OCI-LY3 (cell line): ENCODE measurements around the gene GGCT.
"Not testable (repeated sequence)": the region's sequence is repeated elsewhere in the genome, so short reads cannot be mapped to it uniquely, and the experiment has no call there.

Experiments used
- H2AFZ ChIP-seq: fragments of 200-600, 300-600 bp; shearing (Covaris generic); 2 replicates; pipeline ENCODE4 v1.6.0; 2014; ENCODE audit warnings: antibody characterized with exemption, low read depth, low read length
- H3K27ac ChIP-seq: fragments of 200-600, 300-600 bp; sonication (generic); 2 replicates; pipeline ENCODE4 v1.5.1; 2014; ENCODE audit warnings: mild to moderate bottlenecking, low read length, moderate library complexity, mixed read lengths
- H3K27me3 ChIP-seq: fragments of 200-600, 300-600 bp; sonication (generic); 2 replicates; pipeline ENCODE4 v1.6.1; 2014; ENCODE audit warnings: low read depth, low read length, mixed read lengths
- H3K36me3 ChIP-seq: fragments of 200-600, 300-600 bp; sonication (generic); replicated peaks from 2 replicates; pipeline ENCODE3; 2014; ENCODE audit warnings: low read depth, low read length, mixed read lengths
- H3K4me1 ChIP-seq: fragments of 300-600, 200-600 bp; sonication (generic); 2 replicates; pipeline ENCODE4 v1.6.1; 2014; ENCODE audit warnings: low read length, mixed read lengths
- H3K4me2 ChIP-seq: fragments of 200-600, 300-600 bp; sonication (generic); 2 replicates; pipeline ENCODE4 v1.6.1; 2014; ENCODE audit warnings: low read length, mixed read lengths
- H3K4me3 ChIP-seq: fragments of 300-600, 200-600 bp; sonication (generic); 2 replicates; pipeline ENCODE4 v1.5.1; 2014; ENCODE audit warnings: antibody characterized with exemption, mild to moderate bottlenecking, low read length, moderate library complexity
- H3K79me2 ChIP-seq: fragments of 300-600, 200-600 bp; shearing (Covaris generic); 2 replicates; pipeline ENCODE4 v1.6.1; 2014; ENCODE audit warnings: mild to moderate bottlenecking, low read length, mixed read lengths
- H3K9ac ChIP-seq: fragments of 300-600, 200-600 bp; shearing (Covaris generic); 2 replicates; pipeline ENCODE4 v1.6.0; 2014; ENCODE audit warnings: mild to moderate bottlenecking, low read length, moderate library complexity
- H3K9me3 ChIP-seq: fragments of 200-600, 300-600 bp; shearing (Covaris generic); 2 replicates; pipeline ENCODE4 v1.6.1; 2014; ENCODE audit warnings: low read length, mixed read lengths; ENCODE audit not compliant: insufficient read depth
- H4K20me1 ChIP-seq: fragments of 200-600, 300-600 bp; sonication (generic); 2 replicates; pipeline ENCODE4 v1.6.1; 2016; ENCODE audit warnings: low read length, mixed read lengths; ENCODE audit not compliant: insufficient read depth
- EZH2phosphoT487 ChIP-seq: fragments of 200-600 bp; shearing (Covaris generic); IDR thresholded peaks from 2 replicates; pipeline ENCODE4 v1.6.1; 2018; ENCODE audit warnings: antibody characterized with exemption, mixed run types, low read depth
- TF ChIP-seq, protein P1 (sequence below): fragments of 200-600, 300-600 bp; sonication (generic); IDR thresholded peaks from 2 replicates; pipeline ENCODE4 v1.5.1; 2014; ENCODE audit warnings: antibody characterized with exemption, low read length, low read depth

Gene GGCT

DNA sequence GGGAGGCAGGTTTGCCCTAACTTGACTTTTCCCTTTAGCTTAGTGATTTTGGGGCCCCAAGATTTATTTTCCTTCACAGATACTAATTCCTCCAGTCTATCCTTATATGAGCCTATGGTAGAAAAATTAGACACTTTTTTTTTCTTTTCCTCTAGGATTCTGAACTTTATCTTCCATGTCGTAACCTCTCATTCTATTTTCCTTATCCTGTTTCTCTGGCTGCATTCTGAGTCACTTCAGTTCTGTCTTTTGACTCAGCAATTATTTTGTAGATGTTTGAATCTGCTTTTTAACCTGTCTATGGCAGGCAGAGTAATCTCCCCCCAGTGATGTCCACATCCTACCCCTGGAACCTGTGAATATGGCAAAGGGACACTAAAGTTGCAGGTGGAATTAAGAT is 19.0 kb downstream of the GGCT start:
- no peaks in the 10 kb centered on the region for H3K36me3 ChIP-seq
- TF ChIP-seq, protein P1, sequence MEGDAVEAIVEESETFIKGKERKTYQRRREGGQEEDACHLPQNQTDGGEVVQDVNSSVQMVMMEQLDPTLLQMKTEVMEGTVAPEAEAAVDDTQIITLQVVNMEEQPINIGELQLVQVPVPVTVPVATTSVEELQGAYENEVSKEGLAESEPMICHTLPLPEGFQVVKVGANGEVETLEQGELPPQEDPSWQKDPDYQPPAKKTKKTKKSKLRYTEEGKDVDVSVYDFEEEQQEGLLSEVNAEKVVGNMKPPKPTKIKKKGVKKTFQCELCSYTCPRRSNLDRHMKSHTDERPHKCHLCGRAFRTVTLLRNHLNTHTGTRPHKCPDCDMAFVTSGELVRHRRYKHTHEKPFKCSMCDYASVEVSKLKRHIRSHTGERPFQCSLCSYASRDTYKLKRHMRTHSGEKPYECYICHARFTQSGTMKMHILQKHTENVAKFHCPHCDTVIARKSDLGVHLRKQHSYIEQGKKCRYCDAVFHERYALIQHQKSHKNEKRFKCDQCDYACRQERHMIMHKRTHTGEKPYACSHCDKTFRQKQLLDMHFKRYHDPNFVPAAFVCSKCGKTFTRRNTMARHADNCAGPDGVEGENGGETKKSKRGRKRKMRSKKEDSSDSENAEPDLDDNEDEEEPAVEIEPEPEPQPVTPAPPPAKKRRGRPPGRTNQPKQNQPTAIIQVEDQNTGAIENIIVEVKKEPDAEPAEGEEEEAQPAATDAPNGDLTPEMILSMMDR, result no peak
- TF ChIP-seq EZH2phosphoT487, result no peak
- no peak overlapping the region for H3K9ac ChIP-seq
- H3K4me3 ChIP-seq, result no peak overlapping the region
- H3K4me1 ChIP-seq, result no peaks in the 10 kb centered on the region
- H3K79me2 ChIP-seq, result no peaks in the 10 kb centered on the region
- no peak overlapping the region for H3K4me2 ChIP-seq
- H3K9me3 ChIP-seq, result no peaks in the 10 kb centered on the region
- no peak overlapping the region for H3K27ac ChIP-seq
- H4K20me1 ChIP-seq, result no peaks in the 10 kb centered on the region
- no peak overlapping the region for H2AFZ ChIP-seq
- H3K27me3 ChIP-seq, result no peaks in the 10 kb centered on the region

DNA sequence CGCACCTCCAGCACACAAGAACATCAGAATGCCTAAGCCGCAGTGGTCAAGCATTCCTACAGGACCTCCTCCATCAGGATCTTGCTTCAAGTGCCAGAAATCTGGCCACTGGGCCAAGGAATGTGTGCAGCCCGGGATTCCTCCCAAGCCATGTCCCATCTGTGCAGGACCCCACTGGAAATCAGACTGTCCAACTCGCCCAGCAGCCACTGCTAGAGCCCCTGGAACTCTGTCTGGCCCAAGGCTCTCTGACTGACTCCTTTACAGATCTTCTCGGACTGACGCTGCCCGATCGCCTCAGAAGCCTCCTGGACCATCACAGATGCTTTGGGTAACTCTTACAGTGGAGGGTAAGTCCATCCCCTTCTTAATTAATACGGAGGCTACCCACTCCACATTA is 23.2 kb downstream of the GGCT start:
- not testable (repeated sequence) for H3K27ac ChIP-seq, H3K79me2 ChIP-seq, H3K9ac ChIP-seq, H3K4me3 ChIP-seq, H3K27me3 ChIP-seq, H4K20me1 ChIP-seq, H2AFZ ChIP-seq, H3K4me2 ChIP-seq, H3K9me3 ChIP-seq, H3K36me3 ChIP-seq
- H3K4me1 ChIP-seq, result peaks cover 12% of the 10 kb centered on the region; the same call in 1 of the 2 replicates

DNA sequence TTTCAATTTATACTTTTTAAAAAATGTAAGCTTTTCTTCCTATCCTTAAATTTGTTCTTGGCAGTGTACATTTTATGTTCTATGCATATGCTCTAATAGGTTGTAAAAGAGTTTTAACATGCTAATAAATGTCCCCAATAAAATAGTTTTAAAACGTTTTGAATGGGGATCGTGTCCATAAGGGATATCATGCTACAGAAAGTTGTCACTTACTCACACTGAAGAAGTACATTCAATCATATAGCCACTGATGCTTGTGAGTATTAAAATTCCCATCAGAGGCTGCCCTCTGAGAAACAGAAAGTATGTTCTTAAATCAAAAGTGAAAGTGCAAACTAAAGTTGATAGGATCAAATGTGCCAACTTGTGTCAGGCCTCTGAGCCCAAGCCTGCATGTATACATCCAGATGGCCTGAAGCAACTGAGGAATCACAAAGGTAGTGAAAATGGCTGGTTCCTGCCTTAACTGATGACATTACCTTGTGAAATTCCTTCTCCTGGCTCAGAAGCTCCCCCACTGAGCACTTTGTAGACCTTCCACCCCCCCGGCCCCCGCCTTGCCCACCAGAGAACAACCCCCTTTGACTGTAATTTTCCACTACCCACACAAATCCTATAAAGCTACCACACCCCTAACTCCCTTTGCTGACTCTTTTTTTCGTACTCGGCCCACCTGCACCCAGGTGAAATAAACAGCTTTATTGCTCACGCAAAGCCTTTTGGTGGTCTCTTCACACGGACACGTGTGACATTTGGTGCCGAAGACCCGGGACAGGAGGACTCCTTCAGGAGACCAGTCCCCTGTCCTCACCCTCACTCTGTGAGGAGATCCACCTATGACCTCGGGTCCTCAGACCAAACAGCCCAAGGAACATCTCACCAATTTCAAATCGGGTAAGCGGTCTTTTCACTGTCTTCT is 25.2 kb downstream of the GGCT start:
- Histone ChIP-seq H3K4me1 (peaks cover 12% of the 10 kb centered on the region; the same call in 1 of the 2 replicates), H3K27ac (no peak overlapping the region), H3K9ac (peak overlapping the region; percentile 73), H3K9me3 (no peaks in the 10 kb centered on the region), H3K4me2 (peak overlapping the region; percentile 99), H3K27me3 (no peaks in the 10 kb centered on the region), H4K20me1 (no peaks in the 10 kb centered on the region), H3K36me3 (no peaks in the 10 kb centered on the region), H2AFZ (peak overlapping the region; percentile 93; the same call in 1 of the 2 replicates), H3K4me3 (peak overlapping the region; percentile 95), H3K79me2 (no peaks in the 10 kb centered on the region)
- TF ChIP-seq, protein P1, result no peak
- no peak for TF ChIP-seq EZH2phosphoT487

DNA sequence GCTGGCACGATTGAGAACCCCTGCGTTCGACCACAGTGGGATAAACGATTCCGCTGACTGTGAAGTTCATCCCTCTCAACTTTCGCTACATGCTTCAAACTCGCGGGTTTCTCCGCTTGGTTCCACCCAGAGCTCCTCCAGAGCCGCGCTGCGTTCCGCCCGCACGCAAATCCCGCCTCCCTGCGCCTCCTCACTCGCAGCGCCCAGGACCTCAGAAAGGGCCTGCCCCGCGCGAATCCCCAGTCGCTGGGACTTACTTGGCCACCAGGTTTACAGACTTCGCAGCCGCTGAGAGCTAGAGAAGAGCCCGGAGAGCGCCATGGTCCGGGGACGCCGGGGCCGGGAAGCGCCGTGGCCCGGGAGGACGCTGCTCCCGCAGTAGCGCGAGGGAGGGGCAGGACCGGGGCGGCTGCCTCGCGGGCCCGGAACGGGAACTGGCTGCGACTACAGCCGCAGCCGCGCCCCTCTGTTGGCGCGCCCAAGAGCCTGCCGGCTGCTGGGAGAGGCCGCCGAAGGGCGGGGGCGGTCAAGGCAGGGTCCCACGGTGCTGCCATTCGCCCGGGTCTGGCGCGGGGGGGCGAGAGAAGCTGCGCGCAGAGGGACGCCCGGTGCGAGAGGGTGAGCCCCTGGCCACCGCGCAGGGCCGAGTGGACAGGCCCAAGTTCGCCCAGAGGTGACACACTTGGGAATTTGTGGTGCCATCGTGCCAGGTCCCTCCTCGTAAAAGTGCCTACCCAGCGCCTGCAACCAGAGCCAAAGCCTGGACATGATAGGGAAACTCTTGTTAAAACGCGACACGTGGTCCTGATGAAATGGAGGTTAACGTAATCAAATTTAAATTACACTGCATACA is 26.1 kb downstream of the GGCT start, which contains the start of gene NOD1:
TSS of gene NOD1 (minus strand) at position 436 of the 853 bp plus-strand sequence. CDS start 21,863 bp downstream, outside the sequence.
- H3K27me3 ChIP-seq, result no peaks in the 10 kb centered on the region
- H3K36me3 ChIP-seq, result no peaks in the 10 kb centered on the region
- peak within 1 kb of the TSS; percentile 95 for H3K4me3 ChIP-seq
- H4K20me1 ChIP-seq, result no peaks in the 10 kb centered on the region
- H3K79me2 ChIP-seq, result no peaks in the 10 kb centered on the region
- peak within 1 kb of the TSS; percentile 99 for H3K4me2 ChIP-seq
- peak within 1 kb of the TSS; percentile 73 for H3K9ac ChIP-seq
- no peak for TF ChIP-seq EZH2phosphoT487
- TF ChIP-seq, protein P1, result no peak
- no peaks in the 10 kb centered on the region for H3K9me3 ChIP-seq
- H3K27ac ChIP-seq, result no peak within 1 kb of the TSS
- peaks cover 12% of the 10 kb centered on the region; the same call in 1 of the 2 replicates for H3K4me1 ChIP-seq
- H2AFZ ChIP-seq, result peak within 1 kb of the TSS; percentile 93
